Esophagus muscularis mucosa (tissue), 3 donors: ENCODE measurements around the gene HIPK4.

Experiments used
- POLR2A ChIP-seq: fragments of 450-650 bp; IDR thresholded peaks from one replicate; pipeline ENCODE4 v1.6.1; 2017; ENCODE audit warnings: antibody characterized with exemption, moderate library complexity, mild to moderate bottlenecking, low read depth
- POLR2AphosphoS5 ChIP-seq, 2 donors: sonication (generic); formaldehyde crosslinking; IDR thresholded peaks; one replicate each; pipeline ENCODE4 v1.6.1; 2017; ENCODE audit warnings: antibody characterized with exemption in 2 of 2
- TF ChIP-seq, protein P1 (sequence below), 3 experiments: fragments of 200-600 bp in 2 of 3; fragments of 450-650 bp in 1 of 3; sonication (generic) in 2 of 3; IDR thresholded peaks; one replicate each; pipeline ENCODE4 v1.5.1; 2017 to 2019; ENCODE audit warnings: antibody characterized with exemption in 3 of 3, mild to moderate bottlenecking in 2 of 3, moderate library complexity in 1 of 3

DNA sequence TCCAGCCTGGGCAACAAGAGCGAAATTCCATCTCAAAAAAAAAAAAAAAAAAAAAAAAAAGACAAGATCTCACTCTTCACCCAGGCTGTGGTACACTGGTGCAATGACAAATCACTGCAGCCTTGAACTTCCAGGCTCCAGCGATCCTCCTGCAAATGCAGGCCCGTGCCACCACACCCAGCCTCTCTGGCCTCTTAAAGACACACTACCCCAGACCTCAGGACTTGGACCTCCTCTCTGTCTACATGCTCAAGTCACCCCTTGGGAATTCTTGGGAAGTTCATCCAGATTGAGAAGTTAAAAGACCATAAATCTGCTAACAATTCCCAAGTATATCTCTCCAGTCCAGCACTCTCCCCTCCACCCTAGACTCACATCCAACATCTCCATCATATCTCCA, 10.6 kb upstream of the HIPK4 start:
- TF ChIP-seq, protein P1, sequence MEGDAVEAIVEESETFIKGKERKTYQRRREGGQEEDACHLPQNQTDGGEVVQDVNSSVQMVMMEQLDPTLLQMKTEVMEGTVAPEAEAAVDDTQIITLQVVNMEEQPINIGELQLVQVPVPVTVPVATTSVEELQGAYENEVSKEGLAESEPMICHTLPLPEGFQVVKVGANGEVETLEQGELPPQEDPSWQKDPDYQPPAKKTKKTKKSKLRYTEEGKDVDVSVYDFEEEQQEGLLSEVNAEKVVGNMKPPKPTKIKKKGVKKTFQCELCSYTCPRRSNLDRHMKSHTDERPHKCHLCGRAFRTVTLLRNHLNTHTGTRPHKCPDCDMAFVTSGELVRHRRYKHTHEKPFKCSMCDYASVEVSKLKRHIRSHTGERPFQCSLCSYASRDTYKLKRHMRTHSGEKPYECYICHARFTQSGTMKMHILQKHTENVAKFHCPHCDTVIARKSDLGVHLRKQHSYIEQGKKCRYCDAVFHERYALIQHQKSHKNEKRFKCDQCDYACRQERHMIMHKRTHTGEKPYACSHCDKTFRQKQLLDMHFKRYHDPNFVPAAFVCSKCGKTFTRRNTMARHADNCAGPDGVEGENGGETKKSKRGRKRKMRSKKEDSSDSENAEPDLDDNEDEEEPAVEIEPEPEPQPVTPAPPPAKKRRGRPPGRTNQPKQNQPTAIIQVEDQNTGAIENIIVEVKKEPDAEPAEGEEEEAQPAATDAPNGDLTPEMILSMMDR (IDR thresholded peaks at IDR 0.05), result no peak
- no peak for TF ChIP-seq POLR2A
- TF ChIP-seq POLR2AphosphoS5 (IDR thresholded peaks at IDR 0.05), result no peak
